HepG2 (cell line): ENCODE results near the gene MSI2. TPM values are rescaled to one million over a fixed set of nuclear protein-coding genes. Genes with fewer than 3 reads are reported as not detected.

ENCODE experiments used
- CEBPG ChIP-seq: IDR thresholded peaks from 2 replicates; pipeline ENCODE4 v1.6.1; 2016
- CTCF ChIP-seq: sonication (generic); formaldehyde crosslinking; IDR thresholded peaks from 2 replicates; pipeline ENCODE4 v1.5.0; 2020; ENCODE audit warnings: mild to moderate bottlenecking, missing genetic modification reagents, moderate library complexity
- HNF4G ChIP-seq, 2 experiments: sonication (generic) in 1 of 2; formaldehyde crosslinking in 1 of 2; IDR thresholded peaks; 2 replicates each; pipeline versions ENCODE4 v1.4.0 to v1.6.1; 2011 to 2020; ENCODE audit warnings: borderline replicate concordance in 2 of 2, low read depth in 2 of 2, mild to moderate bottlenecking in 2 of 2, low read length in 1 of 2, missing genetic modification reagents in 1 of 2, moderate library complexity in 1 of 2
- NR2F1 ChIP-seq, 2 experiments: fragments of 450-650 bp in 1 of 2; formaldehyde crosslinking in 1 of 2; IDR thresholded peaks; 2 replicates each; pipeline versions ENCODE4 v1.5.0 to v1.6.1; 2016 to 2020; ENCODE audit warnings: mild to moderate bottlenecking in 1 of 2, missing compliant biosample characterization in 1 of 2, missing genetic modification reagents in 1 of 2, moderate library complexity in 1 of 2
- ONECUT2 ChIP-seq: sonication (generic); formaldehyde crosslinking; IDR thresholded peaks from 2 replicates; pipeline ENCODE4 v1.4.0; 2020; ENCODE audit warnings: missing genetic modification reagents
- TARDBP ChIP-seq: sonication (generic); formaldehyde crosslinking; IDR thresholded peaks from 2 replicates; pipeline ENCODE4 v1.8.0; 2022; ENCODE audit warnings: mild to moderate bottlenecking, missing genetic modification reagents
- TMF1 ChIP-seq: sonication (generic); formaldehyde crosslinking; IDR thresholded peaks from 2 replicates; pipeline ENCODE4 v1.8.1; 2022; ENCODE audit warnings: low read depth, missing genetic modification reagents
- ZBTB26 ChIP-seq: IDR thresholded peaks from 2 replicates; pipeline ENCODE4 v1.6.1; 2016; ENCODE audit warnings: missing compliant biosample characterization, missing genetic modification reagents, borderline replicate concordance
- ZBTB7A ChIP-seq: sonication (generic); formaldehyde crosslinking; IDR thresholded peaks from 2 replicates; pipeline ENCODE4 v1.8.0; 2022; ENCODE audit warnings: mild to moderate bottlenecking, missing genetic modification reagents
- ZMYM2 ChIP-seq: sonication (generic); formaldehyde crosslinking; IDR thresholded peaks from 2 replicates; pipeline ENCODE4 v1.8.0; 2022; ENCODE audit warnings: mild to moderate bottlenecking, missing genetic modification reagents
- ZNF317 ChIP-seq: sonication (generic); formaldehyde crosslinking; IDR thresholded peaks from 2 replicates; pipeline ENCODE4 v1.5.0; 2020; ENCODE audit warnings: mild to moderate bottlenecking, missing genetic modification reagents
- ZNF431 ChIP-seq: sonication (generic); formaldehyde crosslinking; IDR thresholded peaks from 2 replicates; pipeline ENCODE4 v1.9.0; 2022; ENCODE audit warnings: missing genetic modification reagents, low read depth, mild to moderate bottlenecking, borderline replicate concordance
- ZNF660 ChIP-seq: sonication (generic); formaldehyde crosslinking; IDR thresholded peaks from 2 replicates; pipeline ENCODE4 v1.5.1; 2020; ENCODE audit warnings: mild to moderate bottlenecking, low read depth, missing genetic modification reagents, borderline replicate concordance
- ZNF691 ChIP-seq: sonication (generic); formaldehyde crosslinking; IDR thresholded peaks from 2 replicates; pipeline ENCODE4 v1.4.0; 2020; ENCODE audit warnings: missing genetic modification reagents, low read depth, mild to moderate bottlenecking, borderline replicate concordance
- polyA plus RNA-seq, 8 experiments: library from polyadenylated mRNA; depleted of rRNA in 3 of 8; stranded (reverse) in 7 of 8; unstranded in 1 of 8; fragments of >200 nt; fragmentation: Illumina TruSeq in 4 of 8; extraction: Trizol in 4 of 8; gene quantifications; 2 replicates each; pipeline versions ENCODE4 v1.2.1 to v1.2.3, GENCODE V29; 2011 to 2016; ENCODE audit warnings: low read depth in 4 of 8, missing spikeins in 1 of 8, mixed read lengths in 1 of 8; ENCODE audit not compliant: insufficient read depth in 1 of 8
- total RNA-seq, 5 experiments: library from RNA; depleted of rRNA; stranded (reverse); fragments of >200 nt; fragmentation: Illumina TruSeq; extraction: Trizol; gene quantifications; 2 replicates each; pipeline ENCODE4 v1.2.3, GENCODE V29; 2016; ENCODE audit warnings: low read depth in 1 of 5

MSI2 gene
- total and polyA plus RNA-seq, 2 of the 13 experiments (the other 11 are each of a cell fraction or from before 2014, with no cell fraction given): 77.5 to 78.4 TPM

GRCh38 chr17:57580055-57580739, 323.9 kb downstream of the MSI2 start (continued):
- peak; percentile 57; the same call in 1 of the 2 replicates for TF ChIP-seq ZBTB26
- no peak for TF ChIP-seq ZNF660 (CRISPR knock-in tag)
- TF ChIP-seq CEBPG (CRISPR knock-in tag): peak; percentile 65
- peak; percentile 91 for TF ChIP-seq ONECUT2
- TF ChIP-seq TMF1 (CRISPR knock-in tag): no peak
- TF ChIP-seq ZNF317 (CRISPR knock-in tag): peak; percentile 69
- TF ChIP-seq CTCF (CRISPR knock-in tag): peak; percentile 32
- peak; percentile 71; the same call in 1 of the 2 replicates for TF ChIP-seq ZNF431 (CRISPR knock-in tag)
- TF ChIP-seq NR2F1 (CRISPR knock-in tag; IDR thresholded peaks at IDR 0.05): peak; percentile 81 to 97
- peak; percentile 58; the same call in 1 of the 2 replicates for TF ChIP-seq HNF4G (IDR thresholded peaks at IDR 0.05; ENCODE audit: borderline replicate concordance, low read depth, low read length)
- TF ChIP-seq HNF4G (CRISPR knock-in tag; IDR thresholded peaks at IDR 0.05; ENCODE audit: borderline replicate concordance, low read depth): peak; percentile 75; the same call in 1 of the 2 replicates
- peak; percentile 81 for TF ChIP-seq ZMYM2
- peak; percentile 75; the same call in 1 of the 2 replicates for TF ChIP-seq ZNF691
- peak; percentile 90; the same call in 1 of the 2 replicates for TF ChIP-seq ZBTB7A (CRISPR knock-in tag)
- TF ChIP-seq TARDBP (CRISPR knock-in tag): peak; percentile 80
